HEK293 (cell line): ENCODE data around the gene ATXN2.
A peak's percentile ranks its signal among the peaks of the same experiment; 100 is the strongest.

Experiments
- AEBP2 ChIP-seq: fragments of 450-650 bp; formaldehyde crosslinking; IDR thresholded peaks from 2 replicates; pipeline ENCODE4 v1.5.1; 2016; ENCODE audit warnings: missing biosample characterization, missing genetic modification characterization, borderline replicate concordance
- BCL11A ChIP-seq: fragments of 450-650 bp; formaldehyde crosslinking; IDR thresholded peaks from 2 replicates; pipeline ENCODE4 v1.5.1; 2016; ENCODE audit warnings: low read depth, missing biosample characterization, missing genetic modification characterization
- GLIS2 ChIP-seq: fragments of 450-650 bp; formaldehyde crosslinking; IDR thresholded peaks from 2 replicates; pipeline ENCODE4 v1.5.1; 2016; ENCODE audit warnings: missing biosample characterization, missing genetic modification characterization
- KLF10 ChIP-seq: fragments of 450-650 bp; IDR thresholded peaks from 2 replicates; pipeline ENCODE4 v1.5.1; 2018; ENCODE audit warnings: missing biosample characterization, mild to moderate bottlenecking, missing genetic modification characterization
- KLF7 ChIP-seq: fragments of 450-650 bp; formaldehyde crosslinking; IDR thresholded peaks from 2 replicates; pipeline ENCODE4 v1.5.1; 2016; ENCODE audit warnings: missing biosample characterization, missing genetic modification characterization, borderline replicate concordance
- MZF1 ChIP-seq: fragments of 450-650 bp; formaldehyde crosslinking; IDR thresholded peaks from 2 replicates; pipeline ENCODE4 v1.5.1; 2017; ENCODE audit warnings: missing biosample characterization, missing genetic modification characterization, borderline replicate concordance
- PATZ1 ChIP-seq: fragments of 450-650 bp; formaldehyde crosslinking; IDR thresholded peaks from 2 replicates; pipeline ENCODE4 v1.5.1; 2016; ENCODE audit warnings: missing biosample characterization, missing genetic modification characterization
- PRDM10 ChIP-seq: fragments of 450-650 bp; formaldehyde crosslinking; IDR thresholded peaks from 2 replicates; pipeline ENCODE4 v1.5.1; 2016; ENCODE audit warnings: missing biosample characterization, missing genetic modification characterization
- SP2 ChIP-seq: fragments of 450-650 bp; formaldehyde crosslinking; IDR thresholded peaks from 2 replicates; pipeline ENCODE4 v1.5.1; 2016; ENCODE audit warnings: missing biosample characterization, missing genetic modification characterization
- SP3 ChIP-seq: fragments of 450-650 bp; formaldehyde crosslinking; IDR thresholded peaks from 2 replicates; pipeline ENCODE4 v1.5.1; 2016; ENCODE audit warnings: missing biosample characterization, missing genetic modification characterization
- SP7 ChIP-seq: fragments of 450-650 bp; formaldehyde crosslinking; IDR thresholded peaks from 2 replicates; pipeline ENCODE4 v1.5.1; 2016; ENCODE audit warnings: missing biosample characterization, missing genetic modification characterization
- WT1 ChIP-seq: fragments of 450-650 bp; formaldehyde crosslinking; IDR thresholded peaks from 2 replicates; pipeline ENCODE4 v1.5.1; 2016; ENCODE audit warnings: missing biosample characterization, missing genetic modification characterization
- ZBTB1 ChIP-seq: fragments of 450-650 bp; formaldehyde crosslinking; IDR thresholded peaks from 2 replicates; pipeline ENCODE4 v1.5.1; 2016; ENCODE audit warnings: missing biosample characterization, missing genetic modification characterization
- ZBTB10 ChIP-seq: fragments of 450-650 bp; formaldehyde crosslinking; IDR thresholded peaks from 2 replicates; pipeline ENCODE4 v1.5.1; 2016; ENCODE audit warnings: missing biosample characterization, missing genetic modification characterization
- ZBTB26 ChIP-seq: fragments of 450-650 bp; formaldehyde crosslinking; optimal IDR thresholded peaks from 2 replicates; pipeline ENCODE3; 2016; ENCODE audit warnings: missing biosample characterization, mild to moderate bottlenecking, missing genetic modification characterization
- ZEB2 ChIP-seq: fragments of 450-650 bp; formaldehyde crosslinking; IDR thresholded peaks from 2 replicates; pipeline ENCODE4 v1.5.1; 2016; ENCODE audit warnings: missing biosample characterization, missing genetic modification characterization
- ZFP69B ChIP-seq: fragments of 450-650 bp; formaldehyde crosslinking; IDR thresholded peaks from 2 replicates; pipeline ENCODE4 v1.5.1; 2016; ENCODE audit warnings: missing biosample characterization, missing genetic modification characterization
- ZNF10 ChIP-seq: fragments of 450-650 bp; formaldehyde crosslinking; IDR thresholded peaks from 2 replicates; pipeline ENCODE4 v1.5.1; 2017; ENCODE audit warnings: missing biosample characterization, missing genetic modification characterization
- ZNF114 ChIP-seq: fragments of 450-650 bp; formaldehyde crosslinking; IDR thresholded peaks from 2 replicates; pipeline ENCODE4 v1.5.0; 2017; ENCODE audit warnings: missing biosample characterization, missing genetic modification characterization
- ZNF404 ChIP-seq: fragments of 450-650 bp; formaldehyde crosslinking; IDR thresholded peaks from 2 replicates; pipeline ENCODE4 v1.5.1; 2017; ENCODE audit warnings: missing biosample characterization, missing genetic modification characterization
- ZNF514 ChIP-seq: fragments of 450-650 bp; formaldehyde crosslinking; IDR thresholded peaks from 2 replicates; pipeline ENCODE4 v1.5.1; 2016; ENCODE audit warnings: missing biosample characterization, missing genetic modification characterization
- ZNF585B ChIP-seq: fragments of 450-650 bp; formaldehyde crosslinking; IDR thresholded peaks from 2 replicates; pipeline ENCODE4 v1.5.1; 2016; ENCODE audit warnings: missing biosample characterization, missing genetic modification characterization
- ZNF692 ChIP-seq: fragments of 450-650 bp; formaldehyde crosslinking; IDR thresholded peaks from 2 replicates; pipeline ENCODE4 v1.5.1; 2016; ENCODE audit warnings: missing biosample characterization, missing genetic modification characterization
- ZNF701 ChIP-seq: fragments of 450-650 bp; formaldehyde crosslinking; IDR thresholded peaks from 2 replicates; pipeline ENCODE4 v1.5.1; 2016; ENCODE audit warnings: missing biosample characterization, missing genetic modification characterization

The ATXN2 gene

GRCh38 chr12:111597831-111598636 is 1.1 kb downstream of the ATXN2 start (continued):
- peak; percentile 73 for TF ChIP-seq ZBTB26 (tag by site-specific recombination)
- TF ChIP-seq PATZ1 (tag by site-specific recombination), result peak; percentile 89
- TF ChIP-seq SP2 (tag by site-specific recombination), result peak; percentile 93
- TF ChIP-seq WT1 (tag by site-specific recombination), result peak; percentile 10; the same call in 1 of the 2 replicates
- TF ChIP-seq SP3 (tag by site-specific recombination), result peak; percentile 56
- peak; percentile 35; the same call in 1 of the 2 replicates for TF ChIP-seq SP7 (tag by site-specific recombination)
- 0 out of 2 replicates have a peak, but pooled peaks have one; percentile 46 for TF ChIP-seq KLF7
- TF ChIP-seq ZEB2 (tag by site-specific recombination), result peak; percentile 73
- TF ChIP-seq ZNF514 (tag by site-specific recombination), result no peak
- peak; percentile 60; the same call in 1 of the 2 replicates for TF ChIP-seq MZF1 (tag by site-specific recombination)
- TF ChIP-seq BCL11A (tag by site-specific recombination), result peak; percentile 27; the same call in 1 of the 2 replicates
- TF ChIP-seq ZBTB10 (tag by site-specific recombination), result peak; percentile 82
- TF ChIP-seq ZFP69B (tag by site-specific recombination), result peak; percentile 80
- no peak for TF ChIP-seq ZNF404 (tag by site-specific recombination)
- TF ChIP-seq ZNF701 (tag by site-specific recombination), result no peak
- TF ChIP-seq GLIS2 (tag by site-specific recombination), result peak; percentile 88
- TF ChIP-seq PRDM10 (tag by site-specific recombination), result peak; percentile 90
- TF ChIP-seq AEBP2 (tag by site-specific recombination), result no peak
- TF ChIP-seq KLF10 (tag by site-specific recombination), result peak; percentile 86
- TF ChIP-seq ZBTB1 (tag by site-specific recombination), result peak; percentile 91; the same call in 1 of the 2 replicates
- no peak for TF ChIP-seq ZNF114 (tag by site-specific recombination)
- peak; percentile 89 for TF ChIP-seq ZNF692 (tag by site-specific recombination)
- no peak for TF ChIP-seq ZNF585B (tag by site-specific recombination)
- 0 out of 2 replicates have a peak, but pooled peaks have one; percentile 31 for TF ChIP-seq ZNF10 (tag by site-specific recombination)
